Measurements from ENCODE around the gene LRIT1.

Gene LRIT1

DNA sequence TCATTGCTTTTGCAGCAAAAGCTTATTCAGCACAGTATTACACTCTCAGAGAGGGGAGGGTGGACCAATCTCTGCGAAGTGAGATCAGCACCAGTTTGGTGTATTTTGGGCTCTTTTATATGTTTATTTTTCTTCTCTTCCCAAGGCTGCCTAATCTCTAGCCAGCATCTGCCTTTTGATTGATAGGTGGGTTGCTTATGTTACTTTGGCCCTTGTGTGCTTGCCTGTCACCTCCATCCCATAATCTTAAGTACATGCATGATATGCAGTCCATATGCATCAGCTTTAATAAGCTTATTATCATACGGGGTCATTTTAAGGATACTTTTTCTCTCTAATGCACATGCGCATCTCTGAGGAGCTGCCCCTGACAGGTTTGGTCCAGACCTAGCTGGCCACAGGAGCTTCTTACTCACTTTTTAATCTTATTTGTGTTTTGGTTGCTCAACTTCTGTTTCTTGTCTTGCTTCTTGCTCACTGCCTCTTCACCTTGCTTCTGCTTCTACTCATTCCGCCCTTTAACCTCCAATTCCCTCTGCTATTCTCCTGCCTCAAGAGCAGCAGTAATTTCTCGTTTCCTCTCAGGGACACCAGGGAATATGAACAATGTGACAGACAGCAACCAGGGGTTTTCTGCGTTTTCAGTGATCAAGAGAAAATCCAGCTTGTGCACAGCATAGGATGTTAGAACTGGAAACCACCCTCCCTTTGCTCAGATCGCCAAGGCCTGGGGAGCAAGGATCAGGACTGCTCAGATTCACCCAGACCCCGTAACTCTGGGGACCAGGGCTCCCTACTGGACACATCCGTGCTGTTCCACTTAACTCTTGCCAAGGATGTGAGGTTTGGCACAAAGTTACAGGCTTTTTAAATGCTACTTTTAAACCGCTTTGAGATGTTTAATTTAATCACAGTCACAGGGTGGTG lies 13.5 kb upstream of the LRIT1 start:
- DNase-seq: no peak

GRCh38 chr10:84248794-84249193 lies 7.4 kb upstream of the LRIT1 start:
- DNase-seq: no peak

GRCh38 chr10:84247496-84247895 lies 6.2 kb upstream of the LRIT1 start:
- no peak for DNase-seq

DNA sequence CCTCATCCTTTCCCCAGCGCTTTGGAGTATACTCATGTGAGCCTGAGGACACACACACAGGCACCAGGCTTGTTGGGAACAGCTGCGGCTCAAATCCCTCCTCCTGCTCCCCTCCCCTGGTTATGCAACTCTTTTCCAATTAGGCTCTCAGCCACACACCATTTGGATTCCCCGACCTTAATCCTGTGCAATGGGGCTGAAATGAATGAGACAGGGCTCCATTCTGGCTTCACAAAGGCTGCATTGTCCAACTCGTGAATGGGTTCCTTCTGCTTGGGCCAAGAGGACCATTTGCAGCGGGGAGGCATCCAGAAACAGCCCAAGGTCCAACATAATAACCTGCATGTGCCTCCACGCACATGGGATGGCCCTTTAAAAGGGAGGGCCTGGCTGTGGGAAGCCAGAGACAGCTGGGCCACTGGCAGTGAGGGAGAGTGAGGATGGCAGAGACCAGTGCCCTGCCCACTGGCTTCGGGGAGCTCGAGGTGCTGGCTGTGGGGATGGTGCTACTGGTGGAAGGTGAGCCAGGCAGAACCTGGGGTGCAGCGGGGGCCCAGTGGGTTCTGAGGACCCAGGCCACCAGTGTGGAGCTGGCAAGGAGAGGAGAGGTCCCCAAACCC lies 3.4 kb upstream of the LRIT1 start, which contains the start of gene RGR:
Gene RGR (plus strand): TSS at position 403 of the 620 bp plus-strand sequence. CDS start 38 bp downstream, at position 441.
- DNase-seq: no peak

GRCh38 chr10:84243759-84244158 lies 2.4 kb upstream of the LRIT1 start:
- DNase-seq: no peak

DNA sequence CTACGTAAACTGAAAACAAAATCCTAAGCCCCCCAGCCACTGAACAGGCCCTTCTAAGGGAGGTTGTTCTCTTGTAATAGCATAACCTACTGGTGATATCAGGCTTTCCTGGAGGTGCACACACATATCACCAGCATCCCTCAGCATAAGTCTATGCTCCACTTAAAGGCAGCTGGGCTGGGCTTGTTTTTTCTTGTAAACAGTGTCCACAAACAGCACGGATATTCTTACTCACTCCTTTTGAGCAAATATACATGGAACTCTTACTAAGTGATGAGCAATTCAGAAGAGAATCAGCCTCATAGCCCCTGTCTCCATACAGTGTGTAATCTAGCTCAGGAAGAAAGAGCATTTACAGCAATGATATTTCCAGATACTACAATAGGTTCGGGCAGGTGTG lies 2.4 kb downstream of the LRIT1 start:
- DNase-seq: no peak

DNA sequence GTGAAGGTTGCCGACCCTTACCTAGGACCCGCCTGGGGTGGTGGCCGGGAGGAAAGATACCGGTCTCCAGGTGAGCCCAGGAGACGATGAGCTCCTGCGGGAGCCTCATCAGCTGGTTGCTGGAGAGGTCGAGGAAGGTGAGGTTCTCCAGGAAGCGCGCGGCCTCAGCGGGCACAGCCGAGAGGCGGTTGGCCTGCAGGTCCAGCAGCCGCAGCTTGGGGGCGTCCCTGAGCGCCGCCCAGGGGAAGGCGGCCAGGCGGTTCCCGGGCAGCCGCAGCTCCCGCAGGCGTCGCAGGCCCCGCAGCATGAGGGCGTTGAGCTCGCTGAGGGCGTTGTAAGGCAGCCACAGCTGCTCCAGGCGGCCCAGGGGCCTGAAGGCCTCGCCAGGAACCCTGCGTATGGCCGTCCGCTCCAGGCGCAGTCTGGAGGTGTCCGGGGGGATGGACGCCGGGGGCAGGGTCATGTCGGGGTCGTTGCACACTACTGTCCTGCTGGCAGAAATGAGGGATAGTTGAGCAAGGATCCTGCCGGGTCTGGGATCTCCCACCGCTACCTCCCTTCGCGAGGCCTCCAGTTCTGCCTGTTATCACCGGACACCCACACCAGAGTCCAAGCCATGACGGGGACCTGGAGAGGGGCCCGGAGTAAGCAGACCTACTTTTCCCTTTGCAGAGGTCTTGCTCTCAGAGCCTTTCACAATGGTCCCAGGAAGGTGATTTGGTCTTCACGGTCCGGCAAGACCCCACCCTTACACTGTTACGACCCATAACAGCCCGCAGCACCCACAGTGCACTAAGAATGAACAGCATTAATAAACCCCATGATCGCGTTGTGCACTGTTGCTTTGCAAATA lies 3.9 kb downstream of the LRIT1 start:
- DNase-seq: no peak

GRCh38 chr10:84236807-84237198 lies 4.5 kb downstream of the LRIT1 start:
- no peak for DNase-seq

DNA sequence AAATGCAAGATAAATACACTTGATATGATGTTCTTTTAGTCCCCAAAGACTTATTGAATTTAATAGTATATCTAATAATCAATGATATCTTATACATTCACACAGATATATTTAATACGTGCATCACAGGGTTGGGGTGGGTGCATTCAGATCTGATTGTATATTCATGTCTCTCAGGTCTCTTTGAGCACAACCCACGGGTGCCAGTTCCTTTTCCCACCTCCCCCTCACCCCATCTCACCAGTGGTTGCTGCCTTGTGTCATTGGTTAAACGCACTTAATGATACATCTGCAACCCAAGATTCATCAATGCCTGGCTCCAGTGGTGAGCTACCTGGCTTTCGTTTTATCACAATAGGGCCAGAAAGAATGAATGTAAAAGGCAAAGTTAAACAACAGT lies 6.2 kb downstream of the LRIT1 start:
- DNase-seq: no peak

DNA sequence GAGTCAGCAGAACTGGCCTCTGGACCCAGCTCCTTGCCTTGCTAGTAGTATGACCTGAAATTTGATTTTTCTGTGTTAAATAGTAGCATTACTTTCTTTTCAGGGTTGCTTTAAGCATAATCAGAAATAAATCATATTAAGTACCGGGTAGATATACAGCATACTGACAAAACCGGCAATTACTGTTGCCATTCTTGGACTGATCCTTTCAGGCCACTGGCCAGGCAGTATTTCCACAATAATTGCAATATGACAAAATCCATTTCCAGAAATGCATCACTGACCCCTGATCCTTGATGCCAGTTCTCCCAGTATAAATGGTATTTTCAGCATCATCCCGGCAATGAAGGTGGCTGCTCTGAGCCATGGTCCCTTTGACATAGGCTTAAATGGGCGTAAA lies 6.9 kb downstream of the LRIT1 start:
- no peak for DNase-seq

DNA sequence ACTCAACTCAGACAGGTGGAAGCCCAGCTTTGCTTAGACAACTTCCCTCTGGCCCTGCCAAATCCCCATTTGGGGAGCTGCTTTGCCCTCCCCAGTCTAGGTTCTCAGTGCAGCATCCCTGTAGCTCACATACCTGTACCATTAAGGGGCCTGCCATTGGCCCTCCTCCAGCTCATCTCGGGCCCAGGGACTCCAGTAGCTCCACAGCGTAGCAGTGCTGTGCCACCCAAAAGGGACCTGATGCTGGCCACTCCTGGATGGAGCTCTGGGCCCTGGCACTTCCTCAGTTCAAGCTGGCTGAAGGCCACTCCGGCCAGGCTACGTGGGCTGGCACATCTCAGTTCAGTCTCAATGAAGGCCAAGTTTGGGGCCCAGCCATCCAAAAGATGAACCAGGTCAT lies 7.4 kb downstream of the LRIT1 start:
- DNase-seq: no peak

- no peak for DNase-seq
Observed at GRCh38 chr10:84232376-84232775, 9.0 kb downstream of the LRIT1 start.

DNA sequence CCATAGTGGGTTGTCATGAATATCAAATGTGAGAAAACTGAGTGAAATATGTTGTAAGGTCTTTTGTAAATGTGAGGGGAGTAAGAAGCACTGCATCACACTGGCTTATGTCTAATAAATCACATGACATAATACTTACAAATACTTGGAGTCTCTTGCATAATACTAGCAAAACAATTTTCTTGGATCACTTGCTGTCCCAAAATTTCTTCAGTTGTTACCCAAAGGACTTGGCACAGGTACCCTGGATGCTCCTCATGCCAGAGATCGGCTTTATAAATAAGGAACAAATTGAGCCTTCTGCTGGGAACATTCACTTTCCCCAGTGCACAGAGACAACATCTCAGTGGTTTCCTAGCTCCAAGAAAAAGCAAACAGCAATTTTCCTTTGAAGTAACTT lies 11.0 kb downstream of the LRIT1 start:
- no peak for DNase-seq

DNA sequence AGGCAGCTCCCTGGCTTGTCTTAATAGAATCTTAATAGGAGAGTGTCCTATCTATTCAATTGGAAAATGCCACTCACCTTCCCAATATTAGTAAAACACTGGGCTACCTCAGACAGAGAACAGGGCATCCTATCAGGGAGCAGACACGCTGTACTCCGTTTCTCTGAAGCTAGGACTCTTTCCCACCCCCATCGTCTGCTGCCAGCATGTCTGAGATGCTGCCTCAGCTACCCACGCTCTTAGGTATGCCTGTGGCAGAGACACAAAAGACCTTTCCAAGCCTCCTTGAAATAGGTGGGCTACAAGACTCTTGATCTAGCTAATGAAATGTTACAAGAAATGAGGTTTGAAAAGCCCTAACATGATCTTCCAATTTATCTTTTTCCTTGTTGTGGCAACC lies 13.5 kb downstream of the LRIT1 start:
- DNase-seq: no peak

DNA sequence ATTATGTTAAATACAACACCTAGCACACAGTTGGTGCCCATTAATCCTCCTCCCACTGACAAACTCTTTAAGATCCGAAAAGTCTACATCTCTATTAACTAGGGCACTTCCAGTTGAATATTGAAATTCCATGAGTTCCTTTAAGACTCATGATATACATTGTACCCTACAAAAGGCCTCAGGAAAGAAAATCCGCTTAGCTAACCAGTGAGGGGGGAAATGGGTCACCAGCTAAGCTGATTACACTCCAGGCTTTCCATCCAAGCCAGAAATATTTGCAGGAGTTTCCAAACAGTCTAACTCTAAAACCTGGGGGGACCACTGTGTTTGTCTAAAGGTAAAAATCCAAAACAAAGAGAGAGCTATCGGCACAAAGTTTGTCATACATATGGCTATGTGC lies 14.7 kb downstream of the LRIT1 start:
- no peak for DNase-seq

DNA sequence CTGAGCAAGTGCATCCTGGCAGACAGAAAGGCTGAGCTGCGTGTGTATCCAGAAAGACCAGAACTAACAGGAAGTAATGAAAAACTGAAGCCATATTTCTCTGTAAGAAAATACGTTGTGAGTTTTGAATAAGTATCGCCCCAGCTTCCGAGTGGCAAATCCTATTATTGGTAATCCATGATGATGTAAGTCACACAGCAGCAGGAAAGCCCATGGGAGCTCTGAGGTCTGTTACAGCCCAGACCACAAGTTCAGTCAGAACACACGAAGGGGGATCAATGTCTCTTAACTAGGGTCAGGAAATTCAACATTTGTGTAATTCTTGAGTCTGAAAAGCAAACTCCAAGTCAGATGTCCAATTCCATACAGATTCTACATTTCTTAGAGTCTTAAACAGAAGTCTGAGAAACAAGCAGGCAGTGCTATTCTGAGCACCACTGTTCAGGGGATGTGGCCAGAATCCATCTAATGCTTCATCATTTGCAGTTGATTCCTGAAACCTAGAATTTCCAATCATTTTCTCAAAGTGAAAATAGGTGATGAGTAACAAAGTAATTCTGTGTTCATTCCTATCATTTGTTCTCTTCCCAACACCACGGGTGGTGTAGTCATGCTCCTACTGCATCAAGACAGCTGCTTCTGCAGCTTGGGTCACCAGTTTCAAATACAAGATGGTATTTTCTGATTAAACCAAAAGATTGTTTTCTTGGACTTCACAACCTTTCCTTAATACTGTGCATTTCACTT lies 15.7 kb downstream of the LRIT1 start, which contains the start of gene LRIT2:
Gene LRIT2 (minus strand): TSS at position 118 of the 747 bp plus-strand sequence. CDS start 24 bp downstream, at position 94.
- DNase-seq: no peak

DNA sequence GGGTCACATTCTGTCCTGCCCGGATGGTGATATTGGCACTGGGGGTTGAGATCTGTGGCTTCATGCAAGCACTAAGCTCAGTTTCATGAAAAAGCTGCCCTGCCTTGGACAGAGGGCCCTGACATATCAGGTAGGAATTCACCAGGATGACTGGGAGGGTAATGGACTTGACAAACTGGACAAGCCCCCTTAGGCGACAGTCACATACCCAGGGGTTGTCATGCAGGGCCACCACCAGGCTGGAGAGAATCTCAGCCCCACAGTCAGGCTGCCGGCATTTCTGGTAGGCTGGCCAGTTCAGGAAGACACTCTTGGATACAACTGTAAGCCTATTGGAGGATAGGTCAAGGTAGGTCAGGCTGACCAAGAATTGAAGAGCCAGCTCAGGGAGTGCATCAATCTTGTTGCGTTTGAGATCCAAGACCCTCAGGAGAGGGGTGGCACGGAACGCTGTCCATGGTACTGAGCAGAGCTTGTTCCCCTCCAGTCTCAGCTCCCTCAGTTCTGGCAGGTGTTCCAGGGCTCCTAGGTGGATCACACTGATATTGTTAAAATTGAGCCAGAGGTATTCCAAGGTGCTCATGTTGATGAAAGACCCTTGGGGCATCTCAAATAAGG lies 16.8 kb downstream of the LRIT1 start:
- no peak for DNase-seq

- DNase-seq: no peak
Observed at GRCh38 chr10:84221916-84222315, 19.4 kb downstream of the LRIT1 start.

- DNase-seq: no peak
Observed at GRCh38 chr10:84217746-84218145, 23.6 kb downstream of the LRIT1 start.

DNA sequence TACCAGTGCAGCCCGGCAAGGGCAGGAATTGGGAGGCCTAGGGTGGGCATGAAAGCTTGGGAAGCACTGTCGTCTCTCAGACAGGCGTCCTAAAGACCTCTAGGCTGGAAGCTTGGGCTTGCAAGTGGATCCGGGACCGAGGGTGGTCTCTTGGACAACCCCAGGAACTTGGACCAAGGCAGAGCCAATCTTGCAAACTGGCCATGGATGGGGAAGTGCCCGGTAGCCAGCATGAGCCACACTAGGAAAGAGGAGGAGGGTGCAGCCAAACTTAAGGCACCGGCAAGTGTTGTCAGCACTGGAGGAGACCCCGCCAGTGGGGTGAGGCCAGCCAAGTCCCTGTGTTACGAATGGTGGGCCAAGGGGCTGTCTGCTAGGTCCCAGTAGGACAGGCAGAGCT lies 24.5 kb downstream of the LRIT1 start:
- DNase-seq: no peak

DNA sequence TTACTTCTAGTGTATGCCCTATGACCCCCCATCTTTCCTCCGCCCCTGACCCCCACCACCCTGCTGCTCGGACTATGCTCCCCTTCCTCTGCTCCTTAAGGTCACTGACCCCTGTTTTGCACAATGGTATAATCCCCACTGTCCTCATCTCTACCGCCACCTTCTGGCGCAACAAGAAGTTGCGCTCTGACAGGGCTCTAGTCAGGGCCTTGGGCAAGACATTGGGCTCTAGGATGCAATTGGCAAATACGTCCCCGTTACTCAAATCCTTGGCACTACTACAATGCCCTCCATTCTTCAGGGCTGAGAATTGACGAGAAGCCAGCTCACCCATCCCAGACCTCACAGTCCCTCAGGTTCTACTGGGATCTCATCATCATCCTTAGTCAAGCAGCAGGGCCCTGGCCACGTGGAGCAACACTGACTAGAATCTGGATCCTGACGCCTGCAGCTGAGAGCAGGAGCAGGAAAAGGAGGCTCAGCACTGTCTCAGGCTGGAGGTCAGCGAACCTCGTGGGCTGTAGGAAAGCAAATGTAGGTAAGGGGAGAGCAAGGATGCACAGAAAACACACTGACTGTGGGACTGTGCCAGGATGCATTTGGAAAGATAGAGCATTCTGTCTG lies 26.6 kb downstream of the LRIT1 start:
- no peak for DNase-seq

Data from fibroblast of upper back skin (primary cell).